GM15510 (cell line): ENCODE measurements around the gene AFTPH.

ENCODE experiments used
- POLR2A ChIP-seq: IDR thresholded peaks from 3 replicates; pipeline ENCODE4 v1.6.1; 2011; ENCODE audit warnings: borderline replicate concordance; ENCODE audit not compliant: insufficient read length; ENCODE audit errors: extremely low read depth

AFTPH gene

GRCh38 chr2:64620661-64621060 is 96.5 kb downstream of the AFTPH start:
- TF ChIP-seq POLR2A, result no peak

- no peak for TF ChIP-seq POLR2A
These were observed 98.5 kb downstream of the AFTPH start for GRCh38 chr2:64622443-64623241.

- no peak for TF ChIP-seq POLR2A
These were observed 99.2 kb downstream of the AFTPH start for GRCh38 chr2:64623242-64623850.

GRCh38 chr2:64624108-64624610 is 100.0 kb downstream of the AFTPH start:
- TF ChIP-seq POLR2A, result no peak

GRCh38 chr2:64624862-64625261 is 100.7 kb downstream of the AFTPH start:
- no peak for TF ChIP-seq POLR2A

- TF ChIP-seq POLR2A, result no peak
These were observed 101.4 kb downstream of the AFTPH start for GRCh38 chr2:64625299-64626145.

- TF ChIP-seq POLR2A, result no peak
These were observed 102.2 kb downstream of the AFTPH start for GRCh38 chr2:64626146-64626809.

- no peak for TF ChIP-seq POLR2A
These were observed 103.0 kb downstream of the AFTPH start for GRCh38 chr2:64626963-64627760.

GRCh38 chr2:64627860-64628841 is 104.0 kb downstream of the AFTPH start:
- TF ChIP-seq POLR2A, result no peak

- TF ChIP-seq POLR2A, result no peak
These were observed 105.2 kb downstream of the AFTPH start for GRCh38 chr2:64629329-64629781.

GRCh38 chr2:64629875-64630274 is 105.7 kb downstream of the AFTPH start:
- no peak for TF ChIP-seq POLR2A

GRCh38 chr2:64630752-64631151 is 106.6 kb downstream of the AFTPH start:
- TF ChIP-seq POLR2A, result no peak

- no peak for TF ChIP-seq POLR2A
These were observed 107.6 kb downstream of the AFTPH start for GRCh38 chr2:64631771-64632170.
